ENCODE data around the gene GAMT.
"Not testable (repeated sequence)": the region's sequence is repeated elsewhere in the genome, so short reads cannot be mapped to it uniquely, and the experiment has no call there.

Gene GAMT

GRCh38 chr19:1401138-1401888 lies at the start of gene GAMT:
Gene GAMT, minus strand, starts transcription at chr19:1401542. Its CDS starts 66 bp downstream, at chr19:1401476.
- no peaks in the 10 kb centered on the region for H3K9me3 Mint-ChIP-seq
- no peak within 1 kb of the TSS for H3K27ac Mint-ChIP-seq
- H3K4me3 Mint-ChIP-seq: peak within 1 kb of the TSS; percentile 70 to 81
- ATAC-seq: peak; percentile 69
- peak; percentile 48 to 57 for DNase-seq
- H3K4me1 Mint-ChIP-seq: peaks cover 43% of the 10 kb centered on the region
- H3K27me3 Mint-ChIP-seq: peaks cover 16% of the 10 kb centered on the region

GRCh38 chr19:1449467-1450442 lies 48.4 kb upstream of the GAMT start, which contains the start of gene APC2:
Gene APC2, plus strand, starts transcription at chr19:1450121. Its CDS starts 2,881 bp downstream, at chr19:1453002.
- peaks cover 90% of the 10 kb centered on the region for H3K27me3 Mint-ChIP-seq
- DNase-seq (peak in 1 of 2 donors; percentile 59), ATAC-seq (peak; percentile 57)
- H3K9me3 Mint-ChIP-seq: no peaks in the 10 kb centered on the region
- H3K4me3 Mint-ChIP-seq: peak within 1 kb of the TSS; percentile 29 to 78
- H3K27ac Mint-ChIP-seq: peak within 1 kb of the TSS in 1 of 2 donors; percentile 16
- H3K4me1 Mint-ChIP-seq: peaks cover 29% of the 10 kb centered on the region

DNA sequence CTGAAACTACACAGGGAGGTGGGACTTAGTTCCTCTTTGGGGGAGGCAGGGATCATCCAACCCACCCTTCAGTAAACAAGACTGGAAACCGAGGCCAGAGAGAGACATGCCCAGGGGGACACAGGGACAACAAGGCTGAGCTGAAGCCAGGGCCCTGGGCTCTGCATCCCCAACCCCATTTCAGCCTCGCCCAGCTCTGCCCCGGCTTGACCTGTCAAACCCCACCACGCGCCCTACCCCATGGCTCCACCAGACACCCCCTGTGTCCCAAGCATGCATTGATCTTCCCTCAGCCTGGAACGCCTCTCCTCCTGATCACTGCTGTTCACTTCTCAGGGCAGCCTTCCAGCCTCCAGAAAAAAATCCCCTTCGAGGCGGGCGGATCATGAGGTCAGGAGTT lies 46.6 kb upstream of the GAMT start:
- Mint-ChIP-seq H3K9me3 (no peaks in the 10 kb centered on the region), H3K4me3 (no peak overlapping the region), H3K27me3 (peaks cover 72% of the 10 kb centered on the region), H3K27ac (no peak overlapping the region), H3K4me1 (peaks cover 37% of the 10 kb centered on the region)
- DNase-seq (no peak), ATAC-seq (no peak)

DNA sequence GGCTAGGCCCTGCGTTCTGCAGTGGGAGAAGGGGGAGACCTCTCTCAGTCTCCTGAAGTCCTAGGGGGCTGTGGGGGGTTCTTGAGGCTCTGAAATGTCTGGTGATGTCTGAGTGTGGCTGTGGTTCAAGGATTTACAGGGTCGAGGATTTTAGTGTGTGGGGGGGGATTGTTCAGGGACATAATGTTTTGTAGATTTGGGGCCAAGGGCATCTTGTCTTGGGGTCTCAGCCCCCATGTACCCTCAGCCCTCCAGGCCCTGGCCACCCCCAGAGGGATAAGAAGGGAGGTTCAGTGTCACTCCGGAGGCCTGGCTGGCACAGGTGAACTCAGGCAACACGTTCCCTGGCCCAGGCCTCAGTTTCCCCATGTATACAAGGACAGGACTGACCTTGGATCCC lies 46.2 kb upstream of the GAMT start:
- Mint-ChIP-seq H3K27me3 (peaks cover 68% of the 10 kb centered on the region), H3K9me3 (no peaks in the 10 kb centered on the region)
- no peak for ATAC-seq

GRCh38 chr19:1446713-1447481 lies 45.6 kb upstream of the GAMT start:
- no peak for ATAC-seq
- peaks cover 62% of the 10 kb centered on the region for H3K27me3 Mint-ChIP-seq
- H3K9me3 Mint-ChIP-seq: no peaks in the 10 kb centered on the region
- DNase-seq: no peak
- H3K4me1 Mint-ChIP-seq: peaks cover 47% of the 10 kb centered on the region
- peak overlapping the region in 1 of 2 donors; percentile 24 for H3K4me3 Mint-ChIP-seq
- peak overlapping the region in 1 of 2 donors; percentile 96 for H3K27ac Mint-ChIP-seq

More for the DNA sequence above, 46.2 kb upstream of the GAMT start:
- Mint-ChIP-seq H3K4me1 (peaks cover 41% of the 10 kb centered on the region), H3K27ac (peak overlapping the region in 1 of 2 donors; percentile 96), H3K4me3 (no peak overlapping the region)
- DNase-seq: no peak

DNA sequence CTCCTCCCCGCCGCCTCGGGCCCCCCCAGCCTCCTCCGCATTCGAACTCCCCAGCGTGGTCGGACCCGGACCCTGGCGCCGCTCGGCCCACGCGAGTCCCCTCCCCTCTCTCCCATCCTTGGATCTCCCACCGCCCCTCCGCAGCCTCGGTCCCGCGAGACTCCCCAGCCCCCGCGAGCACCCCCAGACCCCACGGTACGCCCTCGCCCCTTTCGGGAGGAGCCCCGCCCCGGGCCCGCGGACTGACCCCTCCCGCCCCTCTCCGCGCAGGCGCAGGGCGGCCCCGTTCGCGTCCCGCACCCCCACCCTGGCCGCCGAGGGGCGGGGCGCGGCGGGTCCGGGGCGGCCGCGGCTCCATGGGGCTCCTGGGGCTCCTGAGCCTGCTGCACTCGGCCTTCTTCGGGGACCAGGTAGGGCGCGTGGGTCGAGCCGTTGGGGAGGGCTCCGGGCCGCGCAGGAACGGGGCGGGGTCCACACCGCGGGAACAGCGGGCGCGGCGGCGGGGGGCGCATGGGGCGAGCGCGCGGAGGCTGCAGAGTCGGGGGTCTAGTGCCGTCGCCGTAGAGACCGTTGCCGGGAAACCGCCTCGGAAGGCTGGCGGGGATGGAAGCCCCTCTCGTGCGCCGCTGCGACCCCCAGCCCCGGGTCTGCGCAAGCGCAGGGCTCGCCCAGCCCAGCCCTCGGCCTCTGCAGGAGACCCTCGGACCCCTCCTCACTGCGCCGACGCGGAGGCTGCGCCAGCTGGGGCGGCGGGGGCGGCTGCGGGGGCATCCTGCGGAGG lies 44.8 kb upstream of the GAMT start:
- ATAC-seq (no peak), DNase-seq (no peak)

GRCh38 chr19:1445185-1445931 lies 44.0 kb upstream of the GAMT start:
- Mint-ChIP-seq H3K4me3 (peak overlapping the region; percentile 82 to 92), H3K27me3 (peaks cover 46% of the 10 kb centered on the region), H3K27ac (peak overlapping the region; percentile 33 to 99), H3K4me1 (peaks cover 56% of the 10 kb centered on the region), H3K9me3 (no peaks in the 10 kb centered on the region)
- DNase-seq (peak; percentile 82 to 86), ATAC-seq (peak; percentile 86)

More for the DNA sequence above, 44.8 kb upstream of the GAMT start:
- no peak overlapping the region for H3K4me3 Mint-ChIP-seq
- peaks cover 54% of the 10 kb centered on the region for H3K27me3 Mint-ChIP-seq
- H3K27ac Mint-ChIP-seq: no peak overlapping the region
- peaks cover 54% of the 10 kb centered on the region for H3K4me1 Mint-ChIP-seq
- H3K9me3 Mint-ChIP-seq: no peaks in the 10 kb centered on the region

DNA sequence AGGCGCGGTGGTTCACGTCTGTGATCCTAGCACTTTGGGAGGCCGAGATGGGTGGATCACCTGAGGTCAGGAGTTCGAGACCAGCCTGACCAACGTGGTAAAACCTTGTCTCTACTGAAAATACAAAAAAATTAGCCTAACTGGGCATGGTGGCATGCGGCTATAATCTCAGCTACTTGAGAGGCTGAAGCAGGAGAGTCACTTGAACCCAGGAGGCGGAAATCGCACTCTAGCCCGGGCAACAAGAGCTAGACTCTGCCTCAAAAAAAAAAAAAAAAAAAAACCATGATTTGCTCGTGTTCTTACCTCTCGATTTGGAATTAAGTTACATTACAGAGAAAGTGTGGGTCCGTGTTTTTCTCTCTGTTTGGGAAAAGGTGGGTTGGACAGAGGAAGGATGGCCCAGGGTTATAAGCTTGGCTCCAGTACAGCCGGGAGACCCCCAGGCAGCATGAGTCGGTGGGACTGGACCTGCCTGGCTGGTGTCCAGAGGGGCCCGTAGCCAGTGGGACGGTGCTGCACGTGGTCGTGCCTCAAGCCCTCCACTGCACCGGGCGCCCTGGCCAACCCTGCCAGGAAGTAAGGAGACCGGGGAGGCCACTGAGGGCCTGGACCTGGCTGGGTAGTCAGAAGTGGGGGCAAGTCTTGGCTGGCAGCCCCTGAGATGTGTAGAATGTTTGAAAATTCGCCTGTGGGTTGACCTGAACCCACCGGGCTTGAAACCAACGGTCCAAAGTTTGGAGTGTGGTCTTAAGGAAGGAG lies 40.5 kb upstream of the GAMT start:
- Mint-ChIP-seq H3K9me3 (no peaks in the 10 kb centered on the region), H3K27me3 (peaks cover 13% of the 10 kb centered on the region), H3K4me1 (peaks cover 67% of the 10 kb centered on the region), H3K4me3 (peak overlapping the region in 1 of 2 donors; percentile 41), H3K27ac (peak overlapping the region; percentile 80 to 100)
- ATAC-seq: no peak
- no peak for DNase-seq

GRCh38 chr19:1441022-1441426 lies 39.7 kb upstream of the GAMT start:
- Mint-ChIP-seq H3K27me3 (peaks cover 8% of the 10 kb centered on the region), H3K9me3 (no peaks in the 10 kb centered on the region), H3K4me3 (peak overlapping the region; percentile 99 to 100), H3K27ac (peak overlapping the region in 1 of 2 donors; percentile 100), H3K4me1 (peaks cover 67% of the 10 kb centered on the region)
- no peak for DNase-seq
- ATAC-seq: no peak

GRCh38 chr19:1440418-1440801 lies 39.1 kb upstream of the GAMT start:
- Mint-ChIP-seq H3K9me3 (no peaks in the 10 kb centered on the region), H3K4me1 (peaks cover 63% of the 10 kb centered on the region)

DNA sequence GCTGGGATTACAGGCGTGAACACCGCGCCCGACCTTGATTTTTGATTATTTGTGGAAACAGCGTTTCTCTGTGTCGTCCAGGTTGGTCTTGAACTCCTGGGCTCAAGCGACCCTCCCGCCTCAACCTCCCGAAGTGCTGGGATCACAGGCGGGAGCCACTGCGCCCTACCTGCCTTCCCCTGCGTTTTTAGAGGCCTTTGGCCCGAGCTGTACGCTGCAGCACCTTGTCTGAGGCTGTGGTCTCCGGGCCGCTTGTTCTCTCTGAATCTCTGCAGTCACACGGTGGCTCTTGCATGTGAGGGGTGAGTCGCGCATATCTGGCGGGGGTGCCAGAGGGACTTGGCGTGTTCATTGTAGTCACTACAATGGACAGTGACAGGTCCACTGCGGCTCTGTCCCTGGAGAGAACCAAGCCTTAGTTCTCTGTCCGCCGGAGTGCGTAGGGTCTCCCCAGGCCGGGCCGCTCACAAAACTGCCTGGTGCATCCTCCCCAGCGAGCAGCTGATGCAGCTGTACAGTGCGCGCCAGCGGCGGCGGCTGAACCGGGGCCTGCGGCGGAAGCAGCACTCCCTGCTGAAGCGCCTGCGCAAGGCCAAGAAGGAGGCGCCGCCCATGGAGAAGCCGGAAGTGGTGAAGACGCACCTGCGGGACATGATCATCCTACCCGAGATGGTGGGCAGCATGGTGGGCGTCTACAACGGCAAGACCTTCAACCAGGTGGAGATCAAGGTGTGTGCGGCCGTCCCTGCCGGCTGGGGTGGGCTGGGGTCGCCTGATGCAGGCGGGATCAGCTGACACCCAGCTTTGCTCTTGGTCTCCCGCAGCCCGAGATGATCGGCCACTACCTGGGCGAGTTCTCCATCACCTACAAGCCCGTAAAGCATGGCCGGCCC lies 38.4 kb upstream of the GAMT start:
- H3K27ac Mint-ChIP-seq: peak overlapping the region; percentile 89 to 100
- DNase-seq, H3K9me3 Mint-ChIP-seq: not testable (repeated sequence)

More at GRCh38 chr19:1440418-1440801, 39.1 kb upstream of the GAMT start:
- DNase-seq (no peak), ATAC-seq (no peak)
- Mint-ChIP-seq H3K4me3 (peak overlapping the region; percentile 99 to 100), H3K27me3 (peaks cover 3% of the 10 kb centered on the region), H3K27ac (peak overlapping the region; percentile 25 to 100)

DNA sequence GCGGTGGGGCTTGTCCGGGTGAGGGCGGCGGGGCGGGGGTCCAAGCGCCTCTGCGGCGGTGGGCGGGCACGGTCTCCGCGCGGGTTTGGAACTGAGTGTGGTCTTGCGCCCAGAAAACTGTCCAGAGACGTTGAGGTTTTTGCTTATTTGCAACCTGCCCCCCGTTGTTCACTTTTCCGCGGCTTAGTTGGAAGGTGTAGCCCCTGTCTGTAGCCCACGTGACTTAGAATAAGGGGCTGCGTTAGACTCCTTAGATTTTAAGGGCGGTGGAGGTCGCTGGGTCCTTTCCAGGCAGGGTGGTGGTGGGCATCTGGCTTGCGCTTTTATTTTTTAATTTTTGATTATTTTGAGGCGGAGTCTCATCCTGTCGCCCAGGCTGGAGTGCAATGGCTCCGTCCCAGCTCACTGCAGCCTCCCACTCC lies 37.6 kb upstream of the GAMT start:
- ATAC-seq: no peak
- H3K4me1 Mint-ChIP-seq: peaks cover 49% of the 10 kb centered on the region
- H3K4me3 Mint-ChIP-seq: peak overlapping the region; percentile 99 to 100
- no peak for DNase-seq
- H3K27ac Mint-ChIP-seq: peak overlapping the region; percentile 89 to 100
- no peaks in the 10 kb centered on the region for H3K9me3 Mint-ChIP-seq
- H3K27me3 Mint-ChIP-seq: no peaks in the 10 kb centered on the region

More for the DNA sequence above, 38.4 kb upstream of the GAMT start:
- Mint-ChIP-seq H3K4me1 (peaks cover 57% of the 10 kb centered on the region), H3K4me3 (peak overlapping the region; percentile 99 to 100)
- not testable (repeated sequence) for ATAC-seq, H3K27me3 Mint-ChIP-seq
